GM23248 (cell line): ENCODE data around the gene CD300H. TPM values are rescaled to one million over a fixed set of nuclear protein-coding genes. Genes with fewer than 3 reads are reported as not detected.

ENCODE experiments used
- DNase-seq: peaks from one replicate; pipeline ENCODE4 v3.0.0-alpha.2; 2015
- H2AFZ ChIP-seq: fragments of 200-600 bp; sonication (generic); 2 replicates; pipeline ENCODE4 v1.6.1; 2016; ENCODE audit warnings: antibody characterized with exemption
- H3F3A ChIP-seq: fragments of 200-600 bp; sonication (generic); 2 replicates; pipeline ENCODE4 v1.6.1; 2016; ENCODE audit warnings: mild to moderate bottlenecking, antibody characterized with exemption, mixed run types; ENCODE audit not compliant: insufficient read depth
- H3K27ac ChIP-seq: fragments of 200-600 bp; sonication (generic); 2 replicates; pipeline ENCODE4 v1.5.1; 2016; ENCODE audit warnings: mild to moderate bottlenecking
- H3K27me3 ChIP-seq: fragments of 200-600 bp; sonication (generic); replicated peaks from 2 replicates; pipeline ENCODE4 v1.6.1; 2016; ENCODE audit warnings: mild to moderate bottlenecking; ENCODE audit not compliant: insufficient read depth
- H3K36me3 ChIP-seq: fragments of 200-600 bp; sonication (generic); 2 replicates; pipeline ENCODE4 v1.6.1; 2016; ENCODE audit warnings: low read depth, mild to moderate bottlenecking
- H3K4me1 ChIP-seq: fragments of 200-600 bp; sonication (generic); 2 replicates; pipeline ENCODE4 v1.6.1; 2016; ENCODE audit warnings: mild to moderate bottlenecking; ENCODE audit not compliant: insufficient read depth
- H3K4me2 ChIP-seq: fragments of 200-600 bp; sonication (generic); one replicate; pipeline ENCODE4 v1.6.1; 2016; ENCODE audit warnings: mild to moderate bottlenecking; ENCODE audit not compliant: unreplicated experiment
- H3K4me3 ChIP-seq: fragments of 200-600 bp; sonication (generic); 2 replicates; pipeline ENCODE4 v1.5.1; 2016; ENCODE audit warnings: mild to moderate bottlenecking
- H3K79me2 ChIP-seq: fragments of 200-600 bp; sonication (generic); 2 replicates; pipeline ENCODE4 v1.6.1; 2016; ENCODE audit warnings: mild to moderate bottlenecking; ENCODE audit not compliant: insufficient read depth
- H3K9ac ChIP-seq: fragments of 200-600 bp; sonication (generic); 2 replicates; pipeline ENCODE4 v1.6.1; 2016; ENCODE audit warnings: mild to moderate bottlenecking
- H3K9me2 ChIP-seq: fragments of 200-600 bp; sonication (generic); 2 replicates; pipeline ENCODE4 v1.6.1; 2016; ENCODE audit warnings: mixed run types, mild to moderate bottlenecking, moderate library complexity; ENCODE audit not compliant: insufficient read depth
- H3K9me3 ChIP-seq: fragments of 200-600 bp; sonication (generic); one replicate; pipeline ENCODE4 v1.6.1; 2017; ENCODE audit warnings: low read depth
- H4K20me1 ChIP-seq: fragments of 200-600 bp; sonication (generic); 2 replicates; pipeline ENCODE4 v1.6.0; 2016; ENCODE audit not compliant: insufficient read depth
- EZH2 ChIP-seq: fragments of 200-600 bp; sonication (generic); IDR thresholded peaks from 2 replicates; pipeline ENCODE4 v1.6.1; 2018; ENCODE audit warnings: antibody characterized with exemption, mild to moderate bottlenecking; ENCODE audit not compliant: insufficient read depth, poor library complexity, severe bottlenecking
- EZH2phosphoT487 ChIP-seq: fragments of 200-600 bp; sonication (generic); IDR thresholded peaks from 2 replicates; pipeline ENCODE4 v1.6.1; 2018; ENCODE audit warnings: antibody characterized with exemption, moderate library complexity, mild to moderate bottlenecking, low read depth; ENCODE audit not compliant: insufficient read depth
- WGBS, 2 experiments: methylation state at CpG; one replicate each; pipeline ENCODE4 v1.1.6; 2015 to 2017; ENCODE audit warnings: low lambda C conversion rate in 2 of 2, low coverage in 1 of 2; ENCODE audit errors: missing lambda C conversion rate in 2 of 2; 5-methylcytosine and 5-hydroxymethylcytosine counted together
- in situ Hi-C: fragments of 300-500 bp; cut with MboI; formaldehyde crosslinking; loops from 2 replicates; pipeline ENCODE4 v1.15.0; 2020
- polyA plus RNA-seq: library from polyadenylated mRNA; unstranded; fragments of >200 nt; fragmentation: Nextera tagmentation; extraction: Ambion mirVana; gene quantifications from 2 replicates; pipeline ENCODE4 v1.2.1, GENCODE V29; 2016
- total RNA-seq: library from RNA; depleted of rRNA; stranded (reverse); fragments of >200 nt; shearing (Covaris generic); gene quantifications from 2 replicates; pipeline ENCODE4 v1.2.3, GENCODE V29; 2014

CD300H gene
- total and polyA plus RNA-seq, 2 experiments from 2014 or later: not detected

DNA sequence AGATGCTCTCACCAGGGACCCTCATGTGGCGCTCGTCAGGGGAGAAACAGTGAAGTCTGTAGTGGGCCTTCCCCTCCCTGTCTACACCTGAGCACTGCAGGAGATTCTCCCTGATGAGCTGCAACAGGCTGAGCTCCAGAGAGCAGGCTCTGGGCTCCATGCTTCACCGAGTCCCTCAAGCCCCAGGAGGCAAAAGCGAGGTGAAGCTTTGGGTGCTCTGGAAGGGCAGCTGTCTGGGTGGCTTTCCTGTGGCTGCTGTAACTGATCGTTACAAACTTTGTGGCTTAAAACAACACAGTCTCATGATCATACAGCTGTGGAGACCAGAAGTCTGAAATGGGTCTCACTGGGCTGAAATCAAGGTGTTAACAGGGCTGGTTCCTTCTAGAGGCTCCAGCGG is 36.9 kb upstream of the CD300H start:
- 73 to 74% methylated on average over 6 of the region's 6 CpGs for WGBS, 2 experiments
- Histone ChIP-seq H3K9me3 (no peaks in the 10 kb centered on the region), H3K9ac (no peak overlapping the region), H3F3A (no peaks in the 10 kb centered on the region), H2AFZ (no peak overlapping the region), H3K27me3 (0 out of 2 replicates have a peak, but pooled peaks cover 8% of the 10 kb centered on the region), H3K4me1 (peaks cover 4% of the 10 kb centered on the region), H3K27ac (no peak overlapping the region), H3K4me3 (no peak overlapping the region), H3K79me2 (no peaks in the 10 kb centered on the region), H3K9me2 (no peaks in the 10 kb centered on the region), H3K4me2 (no peak overlapping the region), H3K36me3 (no peaks in the 10 kb centered on the region), H4K20me1 (no peaks in the 10 kb centered on the region)
- DNase-seq: no peak
- in situ Hi-C loops: no loop called here
- TF ChIP-seq EZH2 (no peak), EZH2phosphoT487 (no peak)

DNA sequence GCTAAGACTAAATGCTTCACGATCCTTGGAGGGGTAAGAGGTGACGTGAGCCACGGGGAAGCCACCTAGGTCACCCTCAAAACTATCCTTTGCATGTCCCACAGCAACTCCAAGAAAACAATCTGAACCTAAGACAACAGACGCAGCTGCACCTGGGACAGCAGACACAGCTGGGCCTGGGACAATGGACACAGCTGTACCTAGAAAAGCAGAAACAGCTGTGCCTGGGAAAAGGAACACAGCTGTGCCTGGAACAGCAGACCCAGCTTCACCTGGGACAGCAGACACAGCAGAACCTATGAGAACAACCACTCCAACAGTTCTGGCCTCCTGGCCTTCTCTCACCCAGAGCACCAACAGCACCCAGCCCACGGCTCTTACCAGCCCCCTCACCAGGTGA is 36.4 kb upstream of the CD300H start:
- in situ Hi-C loops: no loop called here

DNA sequence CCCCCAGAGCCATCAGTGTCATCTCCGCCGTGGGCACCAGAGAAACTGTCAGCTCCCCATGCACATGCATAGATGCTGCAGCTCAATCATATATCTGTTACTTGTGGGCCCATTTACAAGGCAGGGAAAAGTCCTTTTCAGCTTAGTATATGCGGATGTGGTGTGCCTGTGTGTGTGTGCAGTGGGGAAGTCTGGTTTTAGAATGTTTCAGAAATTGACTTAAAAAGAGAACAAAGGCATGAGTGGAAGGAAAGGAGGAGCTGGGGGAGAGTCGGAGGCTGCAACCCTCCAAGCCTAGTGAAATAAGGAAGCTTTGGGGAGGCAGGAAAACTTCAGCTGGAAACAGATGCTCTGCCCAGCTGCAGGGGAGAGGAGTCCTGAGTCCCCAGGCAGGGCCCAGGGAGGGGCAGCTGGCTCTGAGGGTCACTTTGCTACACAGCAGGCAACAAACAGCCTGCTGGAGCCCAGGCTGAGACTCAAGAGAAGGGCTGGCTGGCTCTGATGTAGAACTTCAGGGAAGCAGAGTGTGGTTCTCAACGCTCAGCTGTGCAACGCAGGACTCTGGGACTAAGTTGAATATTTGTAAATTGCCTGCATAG is 35.8 kb upstream of the CD300H start:
- in situ Hi-C loops: no loop called here
- no peaks in the 10 kb centered on the region for H3K9me2 ChIP-seq
- WGBS, 2 experiments: 66 to 68% methylated on average over 6 of the region's 6 CpGs
- no peak for DNase-seq
- no peaks in the 10 kb centered on the region for H3K79me2 ChIP-seq
- TF ChIP-seq EZH2phosphoT487: no peak
- H3F3A ChIP-seq: no peaks in the 10 kb centered on the region
- no peak overlapping the region for H3K4me2 ChIP-seq
- H3K36me3 ChIP-seq: no peaks in the 10 kb centered on the region
- H3K27me3 ChIP-seq: peaks cover 16% of the 10 kb centered on the region
- no peak overlapping the region for H3K27ac ChIP-seq
- no peak overlapping the region for H3K4me3 ChIP-seq
- no peak overlapping the region for H3K9ac ChIP-seq
- H3K9me3 ChIP-seq: no peaks in the 10 kb centered on the region
- no peaks in the 10 kb centered on the region for H4K20me1 ChIP-seq
- peaks cover 4% of the 10 kb centered on the region for H3K4me1 ChIP-seq
- no peak overlapping the region for H2AFZ ChIP-seq

More for the DNA sequence above, 36.4 kb upstream of the CD300H start:
- Histone ChIP-seq H4K20me1 (no peaks in the 10 kb centered on the region), H3K4me3 (no peak overlapping the region), H3K9ac (no peak overlapping the region), H3K27me3 (peaks cover 12% of the 10 kb centered on the region), H2AFZ (no peak overlapping the region), H3K4me2 (no peak overlapping the region), H3K9me3 (no peaks in the 10 kb centered on the region), H3K36me3 (no peaks in the 10 kb centered on the region), H3K4me1 (peaks cover 4% of the 10 kb centered on the region), H3F3A (no peaks in the 10 kb centered on the region), H3K27ac (no peak overlapping the region), H3K79me2 (no peaks in the 10 kb centered on the region), H3K9me2 (no peaks in the 10 kb centered on the region)
- DNase-seq: no peak
- no peak for TF ChIP-seq EZH2
- no peak for TF ChIP-seq EZH2phosphoT487
- WGBS, 2 experiments: 53 to 69% methylated on average over 5 of the region's 5 CpGs

GRCh38 chr17:74601944-74602572 is 34.7 kb upstream of the CD300H start:
- Histone ChIP-seq H4K20me1 (no peaks in the 10 kb centered on the region), H3K4me2 (no peak overlapping the region), H3K27me3 (peaks cover 17% of the 10 kb centered on the region), H3K9me3 (no peaks in the 10 kb centered on the region), H3K4me3 (no peak overlapping the region), H3K9me2 (no peaks in the 10 kb centered on the region), H3K9ac (no peak overlapping the region), H3K79me2 (no peaks in the 10 kb centered on the region), H3K36me3 (no peaks in the 10 kb centered on the region), H2AFZ (no peak overlapping the region), H3K27ac (no peak overlapping the region), H3K4me1 (peaks cover 4% of the 10 kb centered on the region), H3F3A (no peaks in the 10 kb centered on the region)
- in situ Hi-C loops: no loop called here
- no peak for TF ChIP-seq EZH2phosphoT487
- no peak for TF ChIP-seq EZH2
- DNase-seq: peak; percentile 64
- 31 to 33% methylated on average over 12 of the region's 12 CpGs for WGBS, 2 experiments
